Kidney epithelial cell (primary cell): ENCODE measurements around the gene CMPK2. TPM values are rescaled to one million over a fixed set of nuclear protein-coding genes. Genes with fewer than 3 reads are reported as not detected.

ENCODE experiments used
- DNase-seq: peaks from one replicate; pipeline ENCODE4 v3.0.0-alpha.2; 2010; ENCODE audit warnings: low read depth
- H3K27me3 ChIP-seq: 2 replicates; pipeline ENCODE4 v1.6.0; 2011; ENCODE audit warnings: low read length; ENCODE audit not compliant: control insufficient read depth, insufficient read depth
- H3K36me3 ChIP-seq: 2 replicates; pipeline ENCODE4 v1.5.1; 2011; ENCODE audit warnings: low read length; ENCODE audit not compliant: control insufficient read depth, insufficient read depth
- H3K4me3 ChIP-seq: 2 replicates; pipeline ENCODE4 v1.5.1; 2011; ENCODE audit warnings: low read depth, mild to moderate bottlenecking, control low read depth, low read length
- CTCF ChIP-seq: IDR thresholded peaks from 2 replicates; pipeline ENCODE4 v1.5.1; 2011; ENCODE audit warnings: mild to moderate bottlenecking, moderate library complexity, low read length, control low read depth, inconsistent platforms; ENCODE audit not compliant: insufficient read depth, poor library complexity, severe bottlenecking
- total RNA-seq: library from RNA; depleted of rRNA; stranded (reverse); fragments of >200 nt; gene quantifications from 2 replicates; pipeline ENCODE4 v1.2.3, GENCODE V29; 2015

Gene CMPK2
- total RNA-seq, 1 donor from 2014 or later: 9.0 TPM

- Histone ChIP-seq H3K4me3 (no peak overlapping the region), H3K27me3 (no peaks in the 10 kb centered on the region), H3K36me3 (no peaks in the 10 kb centered on the region)
- no peak for TF ChIP-seq CTCF
- DNase-seq: no peak
Measured at GRCh38 chr2:6855860-6856547, 9.7 kb downstream of the CMPK2 start.

- Histone ChIP-seq H3K4me3 (no peak overlapping the region), H3K36me3 (no peaks in the 10 kb centered on the region), H3K27me3 (no peaks in the 10 kb centered on the region)
- no peak for DNase-seq
- no peak for TF ChIP-seq CTCF
Measured at GRCh38 chr2:6854416-6854815, 11.3 kb downstream of the CMPK2 start.

- Histone ChIP-seq H3K36me3 (no peaks in the 10 kb centered on the region), H3K27me3 (no peaks in the 10 kb centered on the region), H3K4me3 (no peak overlapping the region)
- TF ChIP-seq CTCF: no peak
- DNase-seq: no peak
Measured at GRCh38 chr2:6852195-6852594, 13.5 kb downstream of the CMPK2 start.

- no peak for TF ChIP-seq CTCF
- Histone ChIP-seq H3K27me3 (no peaks in the 10 kb centered on the region), H3K36me3 (no peaks in the 10 kb centered on the region), H3K4me3 (no peak overlapping the region)
- no peak for DNase-seq
Measured at GRCh38 chr2:6846967-6847681, 18.6 kb downstream of the CMPK2 start.

- no peak for TF ChIP-seq CTCF
- Histone ChIP-seq H3K36me3 (no peaks in the 10 kb centered on the region), H3K27me3 (no peaks in the 10 kb centered on the region), H3K4me3 (no peak overlapping the region)
- DNase-seq: no peak
Measured at GRCh38 chr2:6846540-6846939, 19.2 kb downstream of the CMPK2 start.
